Neuronal stem cell (in vitro differentiated cells): ENCODE data around the gene STK10.
A peak's percentile ranks its signal among the peaks of the same experiment; 100 is the strongest.

Source experiments
- DNase-seq: peaks from one replicate; pipeline ENCODE4 v3.0.0-alpha.2; 2013; ENCODE audit warnings: low spot score
- H2AFZ ChIP-seq: one replicate; pipeline ENCODE4 v1.6.1; 2013; ENCODE audit warnings: mild to moderate bottlenecking, low read length, inconsistent platforms
- H2AK5ac ChIP-seq: 2 replicates; pipeline ENCODE4 v1.6.1; 2013; ENCODE audit warnings: low read depth, mild to moderate bottlenecking, inconsistent platforms, low read length, moderate library complexity, mixed read lengths
- H2BK120ac ChIP-seq: 2 replicates; pipeline ENCODE4 v1.6.1; 2013; ENCODE audit warnings: low read depth, mild to moderate bottlenecking, inconsistent platforms, low read length, moderate library complexity, mixed read lengths
- H2BK12ac ChIP-seq: one replicate; pipeline ENCODE4 v1.6.1; 2013; ENCODE audit warnings: low read length, inconsistent platforms
- H2BK15ac ChIP-seq: 2 replicates; pipeline ENCODE4 v1.6.1; 2013; ENCODE audit warnings: mild to moderate bottlenecking, low read length, inconsistent platforms, mixed read lengths
- H2BK5ac ChIP-seq: one replicate; pipeline ENCODE4 v1.6.1; 2013; ENCODE audit warnings: inconsistent platforms, mild to moderate bottlenecking, low read length, moderate library complexity
- H3K14ac ChIP-seq: one replicate; pipeline ENCODE4 v1.6.1; 2013; ENCODE audit warnings: low read length, inconsistent platforms
- H3K18ac ChIP-seq: 2 replicates; pipeline ENCODE4 v1.6.1; 2013; ENCODE audit warnings: low read length, inconsistent platforms
- H3K23ac ChIP-seq: 2 replicates; pipeline ENCODE4 v1.6.1; 2013; ENCODE audit warnings: low read depth, mild to moderate bottlenecking, mixed read lengths, low read length, inconsistent platforms; ENCODE audit not compliant: poor library complexity
- H3K27ac ChIP-seq: replicated peaks from 3 replicates; pipeline ENCODE4 v1.5.1; 2013; ENCODE audit warnings: low read length, inconsistent platforms
- H3K27me3 ChIP-seq, 3 experiments: 2 replicates each; pipeline ENCODE4 v1.6.1; 2013; ENCODE audit warnings: low read length in 3 of 3, mild to moderate bottlenecking in 2 of 3, inconsistent platforms in 1 of 3, low read depth in 1 of 3, mixed read lengths in 1 of 3, moderate library complexity in 1 of 3; ENCODE audit not compliant: control insufficient read depth in 3 of 3, insufficient read depth in 3 of 3
- H3K36me3 ChIP-seq, 2 donors: replicated peaks in 1 of 2; 2 replicates each; pipeline ENCODE4 v1.6.1; 2013; ENCODE audit warnings: low read length in 2 of 2; ENCODE audit not compliant: control insufficient read depth in 2 of 2, insufficient read depth in 2 of 2
- H3K4ac ChIP-seq: 2 replicates; pipeline ENCODE4 v1.6.1; 2013; ENCODE audit warnings: inconsistent platforms, mild to moderate bottlenecking, low read length, moderate library complexity
- H3K4me1 ChIP-seq, 2 donors: 1 replicate in 1 of 2; 2 replicates in 1 of 2; pipeline ENCODE4 v1.6.1; 2013; ENCODE audit warnings: low read length in 2 of 2, low read depth in 1 of 2; ENCODE audit not compliant: control insufficient read depth in 2 of 2, insufficient read depth in 1 of 2
- H3K4me2 ChIP-seq: one replicate; pipeline ENCODE4 v1.6.1; 2013; ENCODE audit warnings: mild to moderate bottlenecking, low read length, inconsistent platforms; ENCODE audit not compliant: insufficient read depth, poor library complexity, severe bottlenecking
- H3K4me3 ChIP-seq, 2 donors: 2 replicates each; pipeline ENCODE4 v1.5.1; 2013; ENCODE audit warnings: low read length in 2 of 2, mild to moderate bottlenecking in 2 of 2, inconsistent platforms in 1 of 2, moderate library complexity in 1 of 2
- H3K79me1 ChIP-seq: one replicate; pipeline ENCODE4 v1.6.1; 2013; ENCODE audit warnings: low read depth, mild to moderate bottlenecking, inconsistent platforms, low read length, moderate library complexity
- H3K9ac ChIP-seq: one replicate; pipeline ENCODE4 v1.6.1; 2013; ENCODE audit warnings: mild to moderate bottlenecking, low read depth, low read length, inconsistent platforms; ENCODE audit not compliant: poor library complexity
- H3K9me3 ChIP-seq, 2 donors: replicated peaks in 1 of 2; 2 replicates each; pipeline versions ENCODE3 to v1.6.1; 2013; ENCODE audit warnings: low read length in 2 of 2, mild to moderate bottlenecking in 2 of 2, inconsistent platforms in 1 of 2, low read depth in 1 of 2, mixed read lengths in 1 of 2, moderate library complexity in 1 of 2; ENCODE audit not compliant: control insufficient read depth in 2 of 2, insufficient read depth in 1 of 2
- H4K8ac ChIP-seq: one replicate; pipeline ENCODE4 v1.6.1; 2013; ENCODE audit warnings: low read depth, mild to moderate bottlenecking, inconsistent platforms, low read length, moderate library complexity
- H4K91ac ChIP-seq: one replicate; pipeline ENCODE4 v1.6.1; 2013; ENCODE audit warnings: low read length, low read depth, mild to moderate bottlenecking, inconsistent platforms; ENCODE audit not compliant: poor library complexity
- WGBS, 2 donors: extraction: QIAGEN DNeasy Blood & Tissue Kit; methylation state at CpG; one replicate each; pipeline ENCODE4 v1.1.7; 2013; ENCODE audit warnings: missing lambda C conversion rate in 2 of 2, mixed read lengths in 1 of 2; ENCODE audit not compliant: insufficient read length in 2 of 2, insufficient replicate concordance in 1 of 2; ENCODE audit errors: extremely low coverage in 2 of 2; 5-methylcytosine and 5-hydroxymethylcytosine counted together

STK10 gene

DNA sequence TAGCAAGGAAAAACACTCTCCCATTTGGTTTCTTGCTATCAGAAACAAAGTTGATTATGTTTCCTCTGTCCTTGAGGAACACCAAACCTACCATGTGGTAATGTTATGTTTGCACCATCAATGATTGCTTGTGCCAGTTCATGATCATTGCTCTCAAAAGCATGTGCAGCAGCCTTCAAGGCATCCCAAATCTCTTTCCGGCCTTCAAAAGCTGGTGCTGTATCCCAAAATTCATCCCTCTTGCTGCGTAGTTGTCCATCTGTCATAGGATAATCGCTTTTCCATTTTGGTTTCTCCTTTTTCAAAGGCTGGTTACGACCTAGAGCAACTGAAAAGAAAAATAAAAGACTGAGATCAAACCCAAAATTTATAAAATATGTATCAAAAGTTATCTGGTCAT lies 46.0 kb upstream of the STK10 start:
- Histone ChIP-seq H3K9ac (no peak overlapping the region), H4K8ac (no peak overlapping the region), H3K27ac (no peak overlapping the region), H3K79me1 (peaks cover 3% of the 10 kb centered on the region), H3K14ac (no peak overlapping the region), H2BK120ac (no peak overlapping the region), H3K23ac (no peak overlapping the region), H3K36me3 (peaks cover 5 to 66% of the 10 kb centered on the region in 2 donors), H2BK15ac (no peak overlapping the region), H2AFZ (no peak overlapping the region), H3K4ac (no peak overlapping the region), H2AK5ac (no peak overlapping the region), H3K27me3 (no peaks in the 10 kb centered on the region), H2BK12ac (no peak overlapping the region), H2BK5ac (no peak overlapping the region), H3K4me2 (no peak overlapping the region), H3K4me1 (no peaks in the 10 kb centered on the region), H4K91ac (no peak overlapping the region), H3K18ac (no peak overlapping the region), H3K4me3 (no peak overlapping the region), H3K9me3 (no peaks in the 10 kb centered on the region)
- WGBS, 2 donors, result no CpG with 5 or more reads among the region's 4 CpGs
- DNase-seq, result no peak

DNA sequence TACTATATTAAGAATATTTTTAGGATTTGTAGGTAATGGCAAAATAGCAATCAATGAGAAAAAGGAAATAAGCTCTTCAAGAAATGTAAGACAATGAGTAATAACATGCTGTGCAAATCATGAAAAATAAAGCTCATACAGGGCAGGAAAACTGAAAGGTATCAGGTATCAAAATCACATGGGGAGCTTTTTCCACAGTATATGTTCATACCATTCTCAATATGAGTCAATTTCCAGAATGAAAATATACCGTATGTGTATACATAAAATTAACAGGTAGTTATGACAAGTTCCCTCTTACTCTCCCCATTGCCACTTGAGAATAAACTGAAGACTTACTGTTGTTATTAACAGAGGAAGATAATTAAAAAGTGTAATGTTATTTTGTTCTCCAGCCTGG lies 41.9 kb upstream of the STK10 start:
- WGBS, 2 donors, result no CpG with 5 or more reads among the region's 1 CpG
- no peak overlapping the region for H4K8ac ChIP-seq
- no peak overlapping the region for H2AK5ac ChIP-seq
- H3K4ac ChIP-seq, result no peak overlapping the region
- no peaks in the 10 kb centered on the region for H3K27me3 ChIP-seq
- H3K9ac ChIP-seq, result no peak overlapping the region
- peaks cover 5 to 95% of the 10 kb centered on the region in 2 donors for H3K36me3 ChIP-seq
- no peak overlapping the region for H2BK12ac ChIP-seq
- peaks cover 0 to 1% of the 10 kb centered on the region in 2 donors for H3K4me1 ChIP-seq
- H2AFZ ChIP-seq, result no peak overlapping the region
- no peak overlapping the region for H2BK5ac ChIP-seq
- no peak overlapping the region for H3K27ac ChIP-seq
- no peak overlapping the region for H3K4me2 ChIP-seq
- H4K91ac ChIP-seq, result no peak overlapping the region
- H3K4me3 ChIP-seq, result no peak overlapping the region
- DNase-seq, result no peak
- H3K23ac ChIP-seq, result no peak overlapping the region
- no peak overlapping the region for H2BK15ac ChIP-seq
- H3K18ac ChIP-seq, result no peak overlapping the region
- H3K14ac ChIP-seq, result no peak overlapping the region
- no peaks in the 10 kb centered on the region for H3K9me3 ChIP-seq
- H2BK120ac ChIP-seq, result no peak overlapping the region
- peaks cover 1% of the 10 kb centered on the region for H3K79me1 ChIP-seq

DNA sequence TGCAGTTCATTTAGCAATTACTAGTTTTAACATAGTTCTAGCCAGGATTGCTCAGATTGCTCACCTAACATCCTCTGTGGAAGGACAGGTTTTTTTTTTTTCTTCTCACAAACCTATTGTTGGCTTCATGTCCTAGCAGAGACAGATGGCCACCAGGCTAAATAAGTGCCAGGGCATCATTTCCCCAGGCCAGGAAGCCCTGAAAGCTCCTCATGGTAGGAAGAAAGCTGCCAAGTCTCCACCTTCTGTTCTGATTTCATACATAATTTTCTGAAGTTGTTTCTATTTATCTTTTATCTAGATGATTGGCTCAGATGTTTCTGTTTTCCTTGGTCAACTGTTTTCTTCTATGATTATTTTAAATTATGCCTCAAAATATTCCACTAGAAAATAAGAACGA lies 37.0 kb upstream of the STK10 start:
- peaks cover 0 to 3% of the 10 kb centered on the region in 2 donors for H3K4me1 ChIP-seq
- H3K4me2 ChIP-seq, result no peak overlapping the region
- H3K18ac ChIP-seq, result no peak overlapping the region
- no peak overlapping the region for H3K4me3 ChIP-seq
- no CpG with 5 or more reads among the region's 1 CpG for WGBS, 2 donors
- no peak overlapping the region for H4K91ac ChIP-seq
- H2BK120ac ChIP-seq, result no peak overlapping the region
- DNase-seq, result no peak
- H3K36me3 ChIP-seq, result peaks cover 7 to 95% of the 10 kb centered on the region in 2 donors
- peaks cover 0 to 4% of the 10 kb centered on the region in 2 donors for H3K9me3 ChIP-seq
- no peak overlapping the region for H3K9ac ChIP-seq
- H2BK15ac ChIP-seq, result no peak overlapping the region
- H3K79me1 ChIP-seq, result peaks cover 2% of the 10 kb centered on the region
- H3K27me3 ChIP-seq, result no peaks in the 10 kb centered on the region
- H3K14ac ChIP-seq, result no peak overlapping the region
- no peak overlapping the region for H3K4ac ChIP-seq
- H4K8ac ChIP-seq, result no peak overlapping the region
- no peak overlapping the region for H2BK5ac ChIP-seq
- H2BK12ac ChIP-seq, result no peak overlapping the region
- H2AK5ac ChIP-seq, result no peak overlapping the region
- H3K23ac ChIP-seq, result no peak overlapping the region
- peak overlapping the region; percentile 33 for H3K27ac ChIP-seq
- H2AFZ ChIP-seq, result no peak overlapping the region

DNA sequence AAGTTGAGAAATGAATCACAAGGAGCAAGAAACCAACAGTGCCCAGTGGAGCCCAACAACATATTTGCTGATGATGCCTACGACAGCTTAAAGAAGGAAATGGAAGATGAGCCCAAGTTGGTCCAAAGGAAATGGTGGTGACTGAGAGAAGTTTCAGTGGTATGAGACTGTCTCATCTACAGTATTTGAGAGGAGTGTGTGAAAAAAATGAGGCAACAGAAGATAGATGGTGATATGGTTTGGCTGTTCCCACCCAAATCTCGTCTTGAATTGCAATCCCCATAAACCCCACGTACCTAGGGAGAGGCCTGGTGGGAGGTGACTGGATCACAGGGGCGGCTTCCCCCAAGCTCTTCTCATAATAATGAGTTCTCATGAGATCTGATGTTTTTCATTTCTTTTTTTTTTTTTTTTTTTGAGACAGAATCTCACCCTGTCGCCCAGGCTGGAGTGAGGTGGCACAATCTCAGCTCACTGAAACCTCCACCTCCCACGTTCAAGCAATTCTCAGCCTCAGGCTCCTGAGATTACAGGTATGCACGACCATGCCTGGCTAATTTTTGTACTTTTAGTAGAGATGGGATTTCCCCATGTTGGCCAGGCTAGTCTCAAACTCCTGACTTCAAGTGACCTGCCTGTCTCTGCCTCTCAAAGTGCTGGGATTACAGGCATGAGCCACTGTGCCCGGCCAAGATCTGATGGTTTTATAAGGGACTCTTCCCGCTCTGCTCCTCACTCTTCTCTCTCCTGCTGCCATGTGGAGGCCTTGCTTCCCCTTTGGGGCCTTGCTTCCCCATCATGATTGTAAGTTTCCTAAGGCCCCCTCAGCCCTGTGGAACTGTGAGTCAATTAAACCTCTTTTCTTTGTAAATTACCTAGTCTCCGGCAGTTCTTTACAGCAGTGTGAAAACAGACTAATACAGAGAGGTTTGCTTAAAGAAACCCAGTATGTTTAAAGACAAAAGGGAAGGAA lies 36.2 kb upstream of the STK10 start:
- no CpG with 5 or more reads among the region's 10 CpGs for WGBS, 2 donors
- Histone ChIP-seq H3K4me3 (no peak overlapping the region), H3K4me1 (peaks cover 0 to 3% of the 10 kb centered on the region in 2 donors), H3K23ac (no peak overlapping the region), H3K4me2 (no peak overlapping the region), H4K91ac (no peak overlapping the region), H2AK5ac (no peak overlapping the region), H2BK12ac (no peak overlapping the region), H3K18ac (no peak overlapping the region), H3K4ac (no peak overlapping the region), H3K36me3 (peaks cover 8 to 96% of the 10 kb centered on the region in 2 donors), H3K9me3 (peaks cover 0 to 11% of the 10 kb centered on the region in 2 donors), H3K79me1 (peaks cover 2% of the 10 kb centered on the region), H3K14ac (no peak overlapping the region), H2AFZ (no peak overlapping the region), H4K8ac (no peak overlapping the region), H2BK120ac (no peak overlapping the region), H3K27me3 (no peaks in the 10 kb centered on the region), H3K27ac (peak overlapping the region; percentile 58), H2BK15ac (no peak overlapping the region), H3K9ac (no peak overlapping the region), H2BK5ac (no peak overlapping the region)
- no peak for DNase-seq
